ENCODE results near the gene SHISA9.

Gene SHISA9

DNA sequence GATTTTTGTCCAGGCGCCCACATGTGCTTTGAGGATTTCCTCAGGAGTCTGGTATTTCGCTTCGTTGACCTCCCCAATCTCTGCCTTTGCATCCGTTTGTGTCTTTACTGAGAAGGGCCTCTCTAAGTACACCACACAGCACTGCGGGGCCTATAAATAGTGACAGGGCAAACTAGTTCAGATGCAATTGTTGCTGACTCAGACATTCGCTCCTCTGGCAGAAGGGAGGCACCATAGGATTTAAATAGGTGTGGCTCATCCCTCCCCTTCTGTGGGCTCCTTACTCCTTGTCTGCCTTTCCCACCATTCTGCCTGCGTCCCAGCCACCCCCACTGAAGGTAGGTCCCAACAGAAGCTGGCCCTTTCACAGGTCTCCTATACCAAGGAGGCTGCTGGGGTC, 192.3 kb downstream of the SHISA9 start:
- no peak overlapping the region for H3K27ac ChIP-seq (ENCODE audit: low read length, poor library complexity, severe bottlenecking)
- no peak for DNase-seq
- H2BK12ac ChIP-seq (ENCODE audit: low read length in 2 of 2): no peak overlapping the region
- no peaks in the 10 kb centered on the region for H3K79me1 ChIP-seq (replicated peaks; ENCODE audit: low read length, poor library complexity, severe bottlenecking)
- no peak overlapping the region for H4K91ac ChIP-seq (ENCODE audit: low read length)
- H3K18ac ChIP-seq (ENCODE audit: low read depth in 1 of 2, low read length in 2 of 2): no peak overlapping the region
- no peaks in the 10 kb centered on the region for H3K36me3 ChIP-seq (ENCODE audit: control insufficient read depth in 1 of 2, insufficient read depth in 2 of 2, low read depth in 1 of 2, low read length in 2 of 2)
- no peak overlapping the region for H3K4me2 ChIP-seq (ENCODE audit: low read length, poor library complexity, severe bottlenecking)
- no peak overlapping the region for H2BK15ac ChIP-seq (ENCODE audit: low read depth, poor library complexity, severe bottlenecking)
- H2AK5ac ChIP-seq (ENCODE audit: low read length, severe bottlenecking): no peak overlapping the region
- no peaks in the 10 kb centered on the region for H3K27me3 ChIP-seq (ENCODE audit: control insufficient read depth in 1 of 2, insufficient read depth in 1 of 2, low read length in 2 of 2)
- no peak overlapping the region for H2BK120ac ChIP-seq (ENCODE audit: low read depth, low read length)
- WGBS: 48% methylated on average over 7 of the region's 7 CpGs
- no peak overlapping the region for H3K4me3 ChIP-seq (ENCODE audit: insufficient read depth in 1 of 2, low read depth in 1 of 2, low read length in 2 of 2)
- no peak overlapping the region for H4K8ac ChIP-seq (ENCODE audit: low read length)
- no peak overlapping the region for H3K9ac ChIP-seq (ENCODE audit: low read length)
- no peak overlapping the region for H3K4ac ChIP-seq (ENCODE audit: low read depth in 1 of 2, low read length in 2 of 2)
- H3K23ac ChIP-seq (ENCODE audit: low read length in 2 of 2): no peak overlapping the region
- H2AFZ ChIP-seq (ENCODE audit: low read depth, low read length): no peak overlapping the region
- H2BK5ac ChIP-seq (ENCODE audit: low read depth, low read length, poor library complexity, severe bottlenecking): no peak overlapping the region
- no peak overlapping the region for H3K14ac ChIP-seq (ENCODE audit: low read length in 2 of 2)
- H3K4me1 ChIP-seq (ENCODE audit: control insufficient read depth, insufficient read depth, low read depth, low read length): no peaks in the 10 kb centered on the region
- peaks cover 22% of the 10 kb centered on the region for H3K9me3 ChIP-seq (ENCODE audit: control insufficient read depth, low read length)

GRCh38 chr16:13095061-13095460, 193.7 kb downstream of the SHISA9 start:
- H2BK5ac ChIP-seq (ENCODE audit: low read depth, low read length, poor library complexity, severe bottlenecking): no peak overlapping the region
- H3K27ac ChIP-seq (ENCODE audit: low read length, poor library complexity, severe bottlenecking): no peak overlapping the region
- H2AK5ac ChIP-seq (ENCODE audit: low read length, severe bottlenecking): no peak overlapping the region
- no peak for DNase-seq
- no peak overlapping the region for H2BK120ac ChIP-seq (ENCODE audit: low read depth, low read length)
- H3K4me2 ChIP-seq (ENCODE audit: low read length, poor library complexity, severe bottlenecking): no peak overlapping the region
- no peak overlapping the region for H4K91ac ChIP-seq (ENCODE audit: low read length)
- H3K23ac ChIP-seq (ENCODE audit: low read length in 2 of 2): no peak overlapping the region
- H3K79me1 ChIP-seq (replicated peaks; ENCODE audit: low read length, poor library complexity, severe bottlenecking): no peaks in the 10 kb centered on the region
- H3K4ac ChIP-seq (ENCODE audit: low read depth in 1 of 2, low read length in 2 of 2): no peak overlapping the region
- 77% methylated on average over 2 of the region's 2 CpGs for WGBS
- H2BK15ac ChIP-seq (ENCODE audit: low read depth, poor library complexity, severe bottlenecking): no peak overlapping the region
- no peaks in the 10 kb centered on the region for H3K4me1 ChIP-seq (ENCODE audit: control insufficient read depth, insufficient read depth, low read depth, low read length)
- H3K14ac ChIP-seq (ENCODE audit: low read length in 2 of 2): no peak overlapping the region
- H3K27me3 ChIP-seq (ENCODE audit: control insufficient read depth in 1 of 2, insufficient read depth in 1 of 2, low read length in 2 of 2): no peaks in the 10 kb centered on the region
- H2BK12ac ChIP-seq (ENCODE audit: low read length in 2 of 2): no peak overlapping the region
- peaks cover 22% of the 10 kb centered on the region for H3K9me3 ChIP-seq (ENCODE audit: control insufficient read depth, low read length)
- no peak overlapping the region for H3K4me3 ChIP-seq (ENCODE audit: insufficient read depth in 1 of 2, low read depth in 1 of 2, low read length in 2 of 2)
- no peak overlapping the region for H2AFZ ChIP-seq (ENCODE audit: low read depth, low read length)
- H3K36me3 ChIP-seq (ENCODE audit: control insufficient read depth in 1 of 2, insufficient read depth in 2 of 2, low read depth in 1 of 2, low read length in 2 of 2): no peaks in the 10 kb centered on the region
- H3K18ac ChIP-seq (ENCODE audit: low read depth in 1 of 2, low read length in 2 of 2): no peak overlapping the region
- H3K9ac ChIP-seq (ENCODE audit: low read length): no peak overlapping the region
- H4K8ac ChIP-seq (ENCODE audit: low read length): no peak overlapping the region

DNA sequence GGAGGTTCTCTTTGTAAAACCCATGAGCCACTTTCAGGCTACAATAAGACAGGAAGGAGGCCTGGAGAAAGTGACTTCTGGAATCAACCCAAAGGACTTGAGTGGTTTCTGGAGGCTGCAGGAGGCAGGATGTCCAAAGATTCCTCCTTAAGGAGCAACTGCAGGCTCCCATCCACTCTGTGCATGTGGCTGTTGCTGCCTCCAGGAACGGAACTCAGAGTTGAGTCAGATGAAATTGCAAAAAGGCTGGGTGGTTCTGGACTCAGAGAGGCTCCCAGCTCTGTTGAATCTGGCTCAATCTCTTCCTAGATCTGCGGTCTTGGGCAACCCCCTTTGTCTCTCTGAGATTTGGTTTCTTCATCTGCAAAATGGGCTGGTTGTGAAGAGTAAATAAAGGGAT, 197.1 kb downstream of the SHISA9 start:
- H2AFZ ChIP-seq (ENCODE audit: low read depth, low read length): no peak overlapping the region
- no peaks in the 10 kb centered on the region for H3K4me1 ChIP-seq (ENCODE audit: control insufficient read depth, insufficient read depth, low read depth, low read length)
- H2BK12ac ChIP-seq (ENCODE audit: low read length in 2 of 2): no peak overlapping the region
- no peak overlapping the region for H3K18ac ChIP-seq (ENCODE audit: low read depth in 1 of 2, low read length in 2 of 2)
- WGBS: 61% methylated on average over 2 of the region's 2 CpGs
- H3K4me2 ChIP-seq (ENCODE audit: low read length, poor library complexity, severe bottlenecking): no peak overlapping the region
- no peak overlapping the region for H2BK15ac ChIP-seq (ENCODE audit: low read depth, poor library complexity, severe bottlenecking)
- no peak overlapping the region for H3K27ac ChIP-seq (ENCODE audit: low read length, poor library complexity, severe bottlenecking)
- no peak overlapping the region for H3K4me3 ChIP-seq (ENCODE audit: insufficient read depth in 1 of 2, low read depth in 1 of 2, low read length in 2 of 2)
- H3K23ac ChIP-seq (ENCODE audit: low read length in 2 of 2): no peak overlapping the region
- H3K9ac ChIP-seq (ENCODE audit: low read length): no peak overlapping the region
- H3K79me1 ChIP-seq (replicated peaks; ENCODE audit: low read length, poor library complexity, severe bottlenecking): no peaks in the 10 kb centered on the region
- no peak overlapping the region for H2AK5ac ChIP-seq (ENCODE audit: low read length, severe bottlenecking)
- peaks cover 11% of the 10 kb centered on the region for H3K9me3 ChIP-seq (ENCODE audit: control insufficient read depth, low read length)
- no peak overlapping the region for H3K14ac ChIP-seq (ENCODE audit: low read length in 2 of 2)
- H4K8ac ChIP-seq (ENCODE audit: low read length): no peak overlapping the region
- no peak for DNase-seq
- H2BK120ac ChIP-seq (ENCODE audit: low read depth, low read length): no peak overlapping the region
- H3K4ac ChIP-seq (ENCODE audit: low read depth in 1 of 2, low read length in 2 of 2): no peak overlapping the region
- no peak overlapping the region for H2BK5ac ChIP-seq (ENCODE audit: low read depth, low read length, poor library complexity, severe bottlenecking)
- H3K36me3 ChIP-seq (ENCODE audit: control insufficient read depth in 1 of 2, insufficient read depth in 2 of 2, low read depth in 1 of 2, low read length in 2 of 2): no peaks in the 10 kb centered on the region
- H3K27me3 ChIP-seq (ENCODE audit: control insufficient read depth in 1 of 2, insufficient read depth in 1 of 2, low read length in 2 of 2): no peaks in the 10 kb centered on the region
- H4K91ac ChIP-seq (ENCODE audit: low read length): no peak overlapping the region

DNA sequence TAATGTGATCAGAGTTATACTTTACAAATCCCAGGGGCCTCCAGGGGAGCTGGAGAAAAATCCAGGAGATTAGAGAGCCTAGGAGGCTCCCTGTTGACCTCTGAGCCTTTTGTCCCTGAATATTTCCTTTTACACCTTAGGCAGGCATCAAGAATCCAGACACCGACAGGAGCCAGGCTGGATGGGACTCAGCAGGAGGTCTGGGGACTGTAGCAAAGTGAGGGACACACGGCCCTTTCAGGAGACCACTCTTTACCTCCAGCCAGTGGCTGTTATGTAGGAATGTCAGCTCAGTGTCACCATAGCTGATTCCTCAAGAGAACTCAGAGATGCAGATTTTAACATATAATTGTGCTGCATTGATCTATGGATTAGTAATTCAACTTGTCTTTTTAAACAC, 198.4 kb downstream of the SHISA9 start:
- Histone ChIP-seq H2BK120ac (ENCODE audit: low read depth, low read length) (no peak overlapping the region), H2AK5ac (ENCODE audit: low read length, severe bottlenecking) (no peak overlapping the region), H4K8ac (ENCODE audit: low read length) (no peak overlapping the region), H3K4me2 (ENCODE audit: low read length, poor library complexity, severe bottlenecking) (no peak overlapping the region), H3K18ac (ENCODE audit: low read depth in 1 of 2, low read length in 2 of 2) (no peak overlapping the region), H3K4me3 (ENCODE audit: insufficient read depth in 1 of 2, low read depth in 1 of 2, low read length in 2 of 2) (no peak overlapping the region), H2BK15ac (ENCODE audit: low read depth, poor library complexity, severe bottlenecking) (no peak overlapping the region), H3K79me1 (replicated peaks; ENCODE audit: low read length, poor library complexity, severe bottlenecking) (no peaks in the 10 kb centered on the region), H3K9me3 (ENCODE audit: control insufficient read depth, low read length) (peaks cover 18% of the 10 kb centered on the region), H2BK12ac (ENCODE audit: low read length in 2 of 2) (no peak overlapping the region), H2AFZ (ENCODE audit: low read depth, low read length) (no peak overlapping the region), H3K27ac (ENCODE audit: low read length, poor library complexity, severe bottlenecking) (no peak overlapping the region), H3K14ac (ENCODE audit: low read length in 2 of 2) (no peak overlapping the region), H3K27me3 (ENCODE audit: control insufficient read depth in 1 of 2, insufficient read depth in 1 of 2, low read length in 2 of 2) (no peaks in the 10 kb centered on the region), H3K9ac (ENCODE audit: low read length) (no peak overlapping the region), H3K23ac (ENCODE audit: low read length in 2 of 2) (no peak overlapping the region), H3K4me1 (ENCODE audit: control insufficient read depth, insufficient read depth, low read depth, low read length) (no peaks in the 10 kb centered on the region), H4K91ac (ENCODE audit: low read length) (no peak overlapping the region), H3K36me3 (ENCODE audit: control insufficient read depth in 1 of 2, insufficient read depth in 2 of 2, low read depth in 1 of 2, low read length in 2 of 2) (no peaks in the 10 kb centered on the region), H3K4ac (ENCODE audit: low read depth in 1 of 2, low read length in 2 of 2) (no peak overlapping the region), H2BK5ac (ENCODE audit: low read depth, low read length, poor library complexity, severe bottlenecking) (no peak overlapping the region)
- no peak for DNase-seq
- WGBS: 7% methylated on average over 2 of the region's 2 CpGs

Data from mesenchymal stem cell (in vitro differentiated cells and primary cell).